ENCODE data around the gene ACTG1. TPM values are rescaled to one million over a fixed set of nuclear protein-coding genes. Genes with fewer than 3 reads are reported as not detected.
A peak's percentile ranks its signal among the peaks of the same experiment; 100 is the strongest.

ACTG1 gene
- total RNA-seq, 2 experiments from 2014 or later, result 2,707 to 2,894 TPM

DNA sequence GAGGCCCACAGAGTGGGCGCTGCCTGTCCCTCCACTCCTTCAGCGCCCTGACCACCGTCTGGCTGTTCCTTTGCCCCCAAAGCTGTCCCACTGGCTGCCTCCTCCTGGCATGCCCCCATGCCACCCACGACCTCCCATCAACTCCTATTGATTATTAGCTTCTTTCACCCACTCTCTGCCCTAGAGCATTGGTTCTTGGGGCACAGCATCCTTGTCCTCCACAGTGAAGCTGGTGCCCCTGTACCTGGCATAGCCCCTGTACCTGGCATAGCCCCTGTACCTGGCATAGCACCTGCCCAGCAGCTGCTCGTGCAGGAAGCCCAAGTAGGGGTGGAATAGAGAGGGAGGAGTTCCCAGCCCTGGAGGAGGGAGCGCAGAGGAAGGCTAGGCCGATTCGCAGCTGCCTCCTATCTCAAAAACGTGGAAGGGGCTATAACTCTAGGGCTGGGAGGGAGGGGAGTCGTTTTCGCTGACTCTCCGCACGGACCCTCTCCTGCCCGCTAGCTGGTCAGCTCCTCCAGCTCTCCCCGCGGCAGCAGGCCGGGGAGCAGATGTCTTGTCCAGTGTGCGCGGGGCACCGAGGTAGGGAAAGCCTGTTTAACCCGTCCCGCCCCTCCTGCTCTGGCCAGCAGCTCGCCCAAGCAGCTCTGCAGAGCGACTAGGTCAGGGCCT, 5.7 kb upstream of the ACTG1 start:
- Histone ChIP-seq H3K9me3 (ENCODE audit: low read length) (no peaks in the 10 kb centered on the region), H3K36me3 (ENCODE audit: insufficient read depth, low read length) (no peaks in the 10 kb centered on the region), H3K4me1 (ENCODE audit: insufficient read depth, low read length, poor library complexity, severe bottlenecking) (peaks cover 66% of the 10 kb centered on the region), H3K27ac (ENCODE audit: low read depth, low read length, poor library complexity, severe bottlenecking) (peak overlapping the region; percentile 89), H3K4me2 (ENCODE audit: low read length) (peak overlapping the region; percentile 80), H4K20me1 (ENCODE audit: insufficient read depth, low read length) (no peaks in the 10 kb centered on the region), H3K4me3 (ENCODE audit: low read depth, low read length, poor library complexity, severe bottlenecking) (peak overlapping the region; percentile 90), H2AFZ (ENCODE audit: low read length) (no peak overlapping the region), H3K9me2 (ENCODE audit: insufficient read depth, low read length) (no peaks in the 10 kb centered on the region), H3K79me2 (ENCODE audit: insufficient read depth, low read depth, low read length) (peaks cover 18% of the 10 kb centered on the region; the same call in 1 of the 2 replicates)
- TF ChIP-seq EZH2phosphoT487 (IDR thresholded peaks at IDR 0.05; ENCODE audit: borderline replicate concordance, low read depth, low read length), result no peak
- TF ChIP-seq, protein P1, sequence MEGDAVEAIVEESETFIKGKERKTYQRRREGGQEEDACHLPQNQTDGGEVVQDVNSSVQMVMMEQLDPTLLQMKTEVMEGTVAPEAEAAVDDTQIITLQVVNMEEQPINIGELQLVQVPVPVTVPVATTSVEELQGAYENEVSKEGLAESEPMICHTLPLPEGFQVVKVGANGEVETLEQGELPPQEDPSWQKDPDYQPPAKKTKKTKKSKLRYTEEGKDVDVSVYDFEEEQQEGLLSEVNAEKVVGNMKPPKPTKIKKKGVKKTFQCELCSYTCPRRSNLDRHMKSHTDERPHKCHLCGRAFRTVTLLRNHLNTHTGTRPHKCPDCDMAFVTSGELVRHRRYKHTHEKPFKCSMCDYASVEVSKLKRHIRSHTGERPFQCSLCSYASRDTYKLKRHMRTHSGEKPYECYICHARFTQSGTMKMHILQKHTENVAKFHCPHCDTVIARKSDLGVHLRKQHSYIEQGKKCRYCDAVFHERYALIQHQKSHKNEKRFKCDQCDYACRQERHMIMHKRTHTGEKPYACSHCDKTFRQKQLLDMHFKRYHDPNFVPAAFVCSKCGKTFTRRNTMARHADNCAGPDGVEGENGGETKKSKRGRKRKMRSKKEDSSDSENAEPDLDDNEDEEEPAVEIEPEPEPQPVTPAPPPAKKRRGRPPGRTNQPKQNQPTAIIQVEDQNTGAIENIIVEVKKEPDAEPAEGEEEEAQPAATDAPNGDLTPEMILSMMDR (conservative IDR thresholded peaks at IDR 0.05; ENCODE audit: low read length), result peak; percentile 12; the same call in 1 of the 2 replicates
- DNase-seq (ENCODE audit: low spot score), result peak; percentile 40
- intact Hi-C loops (cut with micrococcal nuclease; ENCODE audit: unreplicated experiment), result loop anchor here (5.0 to 10.0 kb wide), 3 partner anchors 123 to 354 kb away; partner anchors contain the start of genes ARHGDIA, ARL16, BAHCC1 and HGS
- BruUV-seq (replicated peaks), result no TSS peak
- POLR2A ChIA-PET, result interaction anchor here (0.6 to 2.2 kb wide), 10 partner anchors 10 to 267 kb away, joined by 3 to 15 read pairs (median 4); partner anchors contain the start of genes ARL16, BAHCC1, FAAP100 and HGS
- CTCF ChIA-PET (ENCODE audit: unreplicated experiment), result interaction anchor here (2.3 kb wide), 1 partner anchor 83 kb away, joined by 9 read pairs; no protein-coding TSS in a partner anchor

DNA sequence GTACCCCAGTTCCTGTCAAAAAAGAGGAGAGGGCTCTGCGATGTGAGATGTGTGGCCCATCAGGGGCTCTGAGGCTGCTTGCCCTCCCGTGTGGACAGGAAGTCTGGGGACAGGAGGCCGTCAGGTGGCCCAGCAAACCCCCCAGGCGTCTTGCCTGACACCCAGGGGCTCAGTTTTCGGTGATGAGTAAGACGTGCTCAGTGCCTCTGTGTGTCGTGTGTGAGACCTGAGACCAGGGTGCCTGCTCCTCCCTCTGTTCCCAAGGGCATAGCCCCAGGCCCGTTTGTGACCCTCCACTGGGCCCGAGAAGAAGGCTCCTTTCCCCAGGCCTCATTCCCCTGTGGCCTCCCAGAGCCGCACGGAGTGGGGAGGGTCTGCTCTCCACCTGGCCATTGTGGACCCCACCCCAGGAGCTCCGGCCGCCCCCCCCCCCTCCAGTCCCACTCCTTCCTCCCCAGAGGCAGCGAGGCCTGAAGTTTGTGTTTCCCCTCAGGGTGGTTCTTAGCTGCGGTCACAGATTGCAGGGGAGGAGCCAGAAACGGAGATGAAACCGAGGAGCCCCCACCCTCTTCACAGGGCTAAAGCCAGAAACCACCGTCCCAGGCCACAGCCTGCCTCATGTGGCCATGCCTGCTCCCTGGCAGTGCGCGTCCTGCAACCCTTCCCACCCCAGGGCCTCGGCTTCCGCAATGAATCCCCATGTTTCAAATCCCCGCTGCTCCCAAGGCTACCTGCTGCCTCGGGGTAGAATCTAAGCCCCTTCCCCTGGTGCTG, 4.9 kb upstream of the ACTG1 start:
- H3K4me3 ChIP-seq (ENCODE audit: low read depth, low read length, poor library complexity, severe bottlenecking), result peak overlapping the region; percentile 90
- H3K4me2 ChIP-seq (ENCODE audit: low read length), result peak overlapping the region; percentile 80
- DNase-seq (ENCODE audit: low spot score), result peak; percentile 94
- intact Hi-C loops (cut with micrococcal nuclease; ENCODE audit: unreplicated experiment), result loop anchor here (1.0 to 10.0 kb wide), 5 partner anchors 35 to 355 kb away; partner anchors contain the start of genes ARHGDIA, ARL16, BAHCC1 and FAAP100
- H3K9me3 ChIP-seq (ENCODE audit: low read length), result no peaks in the 10 kb centered on the region
- H3K79me2 ChIP-seq (ENCODE audit: insufficient read depth, low read depth, low read length), result peaks cover 19% of the 10 kb centered on the region
- H2AFZ ChIP-seq (ENCODE audit: low read length), result no peak overlapping the region
- peak overlapping the region; percentile 89 for H3K27ac ChIP-seq (ENCODE audit: low read depth, low read length, poor library complexity, severe bottlenecking)
- POLR2A ChIA-PET, result interaction anchor here (0.6 to 2.2 kb wide), 9 partner anchors 9 to 674 kb away, joined by 3 to 15 read pairs (median 4); partner anchors contain the start of gene FAAP100
- CTCF ChIA-PET (ENCODE audit: unreplicated experiment), result interaction anchor here (0.6 to 2.3 kb wide), 3 partner anchors 27 to 624 kb away, joined by 3 to 9 read pairs (median 4); no protein-coding TSS in a partner anchor
- no peaks in the 10 kb centered on the region for H4K20me1 ChIP-seq (ENCODE audit: insufficient read depth, low read length)
- no TSS peak for BruUV-seq (replicated peaks)
- TF ChIP-seq, protein P1 (conservative IDR thresholded peaks at IDR 0.05; ENCODE audit: low read length), result peak; percentile 45
- TF ChIP-seq EZH2phosphoT487 (IDR thresholded peaks at IDR 0.05; ENCODE audit: borderline replicate concordance, low read depth, low read length), result no peak
- H3K36me3 ChIP-seq (ENCODE audit: insufficient read depth, low read length), result peaks cover under 1% of the 10 kb centered on the region
- H3K4me1 ChIP-seq (ENCODE audit: insufficient read depth, low read length, poor library complexity, severe bottlenecking), result peaks cover 70% of the 10 kb centered on the region
- H3K9me2 ChIP-seq (ENCODE audit: insufficient read depth, low read length), result no peaks in the 10 kb centered on the region
